SJCRH30 (cell line): ENCODE data around the gene TSHZ2. TPM values are rescaled to one million over a fixed set of nuclear protein-coding genes. Genes with fewer than 3 reads are reported as not detected.
A peak's percentile ranks its signal among the peaks of the same experiment; 100 is the strongest.
"Not testable (repeated sequence)": the region's sequence is repeated elsewhere in the genome, so short reads cannot be mapped to it uniquely, and the experiment has no call there.

Experiments used
- DNase-seq, 2 experiments: peaks; one replicate each; pipeline ENCODE4 v3.0.0-alpha.2; 2015 to 2020
- H3K27ac ChIP-seq: fragments of 250-450 bp; sonication (Bioruptor Pico); 2 replicates; pipeline ENCODE4 v1.5.1; 2020; ENCODE audit warnings: mild to moderate bottlenecking, moderate library complexity
- H3K27me3 ChIP-seq: fragments of 250-450 bp; sonication (Bioruptor Pico); 2 replicates; pipeline ENCODE4 v1.5.1; 2020; ENCODE audit warnings: mild to moderate bottlenecking, moderate library complexity
- H3K36me3 ChIP-seq: fragments of 250-450 bp; sonication (Bioruptor Pico); 2 replicates; pipeline ENCODE4 v1.5.1; 2020; ENCODE audit warnings: mild to moderate bottlenecking, moderate library complexity
- H3K4me1 ChIP-seq: fragments of 250-450 bp; sonication (Bioruptor Pico); 2 replicates; pipeline ENCODE4 v1.5.1; 2020; ENCODE audit warnings: mild to moderate bottlenecking, moderate library complexity
- H3K4me3 ChIP-seq: fragments of 250-450 bp; sonication (Bioruptor Pico); 2 replicates; pipeline ENCODE4 v1.5.1; 2020; ENCODE audit warnings: mild to moderate bottlenecking, moderate library complexity
- H3K9me3 ChIP-seq: fragments of 250-450 bp; sonication (Bioruptor Pico); replicated peaks from 2 replicates; pipeline ENCODE4 v1.5.1; 2020; ENCODE audit warnings: mild to moderate bottlenecking, moderate library complexity
- total RNA-seq: library from RNA; depleted of rRNA; stranded (reverse); fragments of >200 nt; shearing (Covaris generic); gene quantifications from 2 replicates; pipeline ENCODE4 v1.2.3, GENCODE V29; 2014

TSHZ2 gene
- total RNA-seq, 1 experiment from 2014 or later: not detected

DNA sequence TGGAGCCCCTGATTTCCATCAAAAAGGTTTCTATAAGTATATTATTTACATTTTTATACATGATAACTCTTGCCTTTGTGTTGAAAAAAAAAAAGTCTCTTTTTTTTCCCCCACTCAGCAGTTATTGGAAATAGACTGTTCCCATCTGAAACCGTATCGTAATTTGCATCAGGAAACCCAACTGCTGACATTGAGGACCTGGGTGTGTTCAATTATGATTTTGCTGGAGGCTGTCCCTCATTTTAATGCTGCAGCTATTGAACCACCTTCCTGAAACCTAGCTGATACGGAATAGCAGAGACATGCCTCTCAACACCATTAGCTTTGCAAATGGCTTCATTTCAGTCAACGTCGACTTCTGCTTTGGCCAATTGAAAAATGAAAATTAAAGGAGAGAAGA is 522.6 kb downstream of the TSHZ2 start:
- Histone ChIP-seq H3K36me3 (no peaks in the 10 kb centered on the region), H3K4me3 (no peak overlapping the region), H3K4me1 (no peaks in the 10 kb centered on the region), H3K27me3 (peaks cover 15% of the 10 kb centered on the region), H3K9me3 (no peaks in the 10 kb centered on the region), H3K27ac (no peak overlapping the region)
- DNase-seq: no peak

DNA sequence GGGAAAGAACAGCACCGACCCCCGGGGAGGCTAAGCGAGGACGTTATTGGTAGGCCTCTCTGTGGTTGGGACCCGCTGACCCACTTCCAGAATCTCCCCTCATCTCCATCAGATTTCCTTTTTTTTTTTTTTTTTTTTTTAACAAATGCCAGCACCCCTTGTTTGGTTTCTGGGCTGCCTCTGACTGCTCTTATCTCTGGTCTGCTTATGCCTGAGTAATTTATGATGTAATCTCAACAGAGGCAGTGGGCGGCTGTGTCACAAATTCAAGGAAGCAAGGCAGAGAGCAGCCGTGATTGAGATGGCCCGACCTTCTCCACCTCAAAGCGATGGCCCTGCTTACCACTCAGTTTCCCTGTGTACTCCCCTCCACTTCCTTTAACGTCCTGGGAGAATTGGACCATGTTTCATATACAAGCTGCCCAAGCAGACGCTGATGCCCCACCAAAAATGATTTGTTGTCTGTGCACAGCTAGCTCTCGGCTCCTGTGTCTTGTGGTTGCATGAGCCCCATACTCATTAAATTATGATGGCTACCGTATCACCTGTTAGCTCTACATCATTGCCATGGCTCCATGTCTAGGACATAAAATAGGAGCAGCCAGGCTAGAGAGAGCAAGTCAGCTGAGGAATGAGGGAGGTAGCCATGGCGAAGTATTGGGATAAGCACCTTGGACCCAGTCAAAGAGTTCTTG is 523.4 kb downstream of the TSHZ2 start:
- peaks cover 13% of the 10 kb centered on the region for H3K27me3 ChIP-seq
- no peak overlapping the region for H3K4me3 ChIP-seq
- DNase-seq: peak in 1 of 2 experiments; percentile 41
- H3K27ac ChIP-seq: no peak overlapping the region
- no peaks in the 10 kb centered on the region for H3K36me3 ChIP-seq
- H3K9me3 ChIP-seq: 0 out of 2 replicates have a peak, but pooled peaks cover 3% of the 10 kb centered on the region
- no peaks in the 10 kb centered on the region for H3K4me1 ChIP-seq

DNA sequence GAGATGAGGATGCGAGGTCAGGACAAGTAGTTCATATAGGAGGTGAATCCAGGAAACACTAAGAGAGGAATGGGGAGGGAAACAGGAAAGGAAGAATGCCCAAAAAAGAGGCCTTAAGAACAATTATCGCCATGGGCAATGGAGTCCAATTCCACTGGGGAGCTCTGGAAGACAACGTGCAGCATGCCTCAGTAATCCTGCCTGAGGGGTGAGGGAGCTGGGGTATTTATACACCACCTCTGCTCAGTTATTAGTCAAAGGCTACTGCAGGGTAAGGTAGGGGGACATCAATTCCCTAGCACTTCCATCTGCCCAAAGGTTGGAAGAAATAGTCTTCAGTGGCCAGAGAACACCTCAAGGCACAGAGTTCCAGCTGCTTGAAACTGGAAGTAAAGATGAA is 525.1 kb downstream of the TSHZ2 start:
- Histone ChIP-seq H3K4me3 (no peak overlapping the region), H3K27me3 (peaks cover 13% of the 10 kb centered on the region)
- no peak for DNase-seq

DNA sequence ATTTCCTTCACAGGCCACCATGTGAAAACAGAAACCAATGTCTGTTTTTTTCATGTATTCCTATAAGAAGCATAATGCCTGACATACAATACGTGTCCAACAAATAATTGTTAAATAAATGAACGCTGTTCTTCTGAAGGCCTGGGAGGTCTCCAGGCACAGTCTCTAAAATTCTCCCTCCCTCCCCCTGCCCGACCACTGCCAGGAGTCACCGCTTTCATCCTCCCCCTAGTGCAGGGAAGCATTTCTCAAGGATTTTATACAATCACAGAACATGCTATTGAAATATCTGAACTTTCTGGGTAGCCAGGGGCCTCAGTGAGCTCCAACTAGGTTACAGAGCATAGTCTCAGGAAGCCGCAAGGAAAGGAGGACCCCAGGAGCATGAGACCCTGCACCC is 526.2 kb downstream of the TSHZ2 start:
- Histone ChIP-seq H3K36me3 (no peaks in the 10 kb centered on the region), H3K4me1 (no peaks in the 10 kb centered on the region), H3K9me3 (0 out of 2 replicates have a peak, but pooled peaks cover 4% of the 10 kb centered on the region), H3K27me3 (peaks cover 13% of the 10 kb centered on the region; the same call in 1 of the 2 replicates), H3K4me3 (no peak overlapping the region), H3K27ac (no peak overlapping the region)
- no peak for DNase-seq

More for the DNA sequence above, 525.1 kb downstream of the TSHZ2 start:
- Histone ChIP-seq H3K36me3 (no peaks in the 10 kb centered on the region), H3K4me1 (no peaks in the 10 kb centered on the region), H3K27ac (no peak overlapping the region), H3K9me3 (0 out of 2 replicates have a peak, but pooled peaks cover 4% of the 10 kb centered on the region)

DNA sequence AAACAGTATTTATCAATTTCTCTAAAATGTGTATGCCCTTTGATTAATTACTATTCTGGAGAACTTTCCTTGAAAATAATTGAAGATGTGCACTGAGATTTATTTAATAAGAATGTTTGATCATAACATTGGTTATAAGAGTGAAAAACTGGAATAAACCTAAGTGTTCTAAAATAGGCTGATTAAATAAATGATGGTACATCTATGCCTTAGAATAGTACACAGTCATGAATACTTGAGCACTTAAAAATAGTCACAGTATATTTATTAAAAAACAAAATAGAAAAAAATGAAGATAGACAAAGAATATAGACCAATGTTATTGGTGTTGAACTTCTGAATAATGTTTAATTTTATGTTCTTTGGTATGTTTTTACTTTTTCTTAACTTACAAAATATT is 528.5 kb downstream of the TSHZ2 start:
- H3K27ac ChIP-seq: no peak overlapping the region
- 0 out of 2 replicates have a peak, but pooled peaks cover 4% of the 10 kb centered on the region for H3K9me3 ChIP-seq
- DNase-seq: no peak
- H3K4me1 ChIP-seq: no peaks in the 10 kb centered on the region
- H3K36me3 ChIP-seq: no peaks in the 10 kb centered on the region
- H3K27me3 ChIP-seq: peaks cover 13% of the 10 kb centered on the region; the same call in 1 of the 2 replicates
- H3K4me3 ChIP-seq: no peak overlapping the region

DNA sequence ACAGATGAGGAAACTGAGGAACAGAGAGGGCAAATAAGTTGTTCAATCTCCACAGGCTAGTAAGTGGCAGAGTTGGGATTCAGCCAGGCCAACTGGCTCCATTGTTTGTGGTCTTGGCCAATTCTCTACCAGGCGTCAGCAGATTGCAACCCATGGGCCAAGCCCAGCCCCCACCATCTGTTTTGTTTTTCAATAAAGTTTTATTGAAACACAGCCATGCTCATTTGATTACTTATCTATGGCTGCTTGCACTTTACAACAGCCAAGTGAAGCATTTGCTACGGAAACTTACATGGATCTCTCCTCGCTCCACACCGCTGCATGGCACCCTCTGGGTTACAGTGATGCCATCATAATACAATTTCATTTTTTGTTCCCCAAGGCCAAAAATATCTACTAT is 530.7 kb downstream of the TSHZ2 start:
- Histone ChIP-seq H3K36me3 (no peaks in the 10 kb centered on the region), H3K4me3 (no peak overlapping the region), H3K27ac (no peak overlapping the region), H3K27me3 (no peaks in the 10 kb centered on the region; the same call in 1 of the 2 replicates), H3K9me3 (0 out of 2 replicates have a peak, but pooled peaks cover 4% of the 10 kb centered on the region), H3K4me1 (no peaks in the 10 kb centered on the region)
- no peak for DNase-seq

DNA sequence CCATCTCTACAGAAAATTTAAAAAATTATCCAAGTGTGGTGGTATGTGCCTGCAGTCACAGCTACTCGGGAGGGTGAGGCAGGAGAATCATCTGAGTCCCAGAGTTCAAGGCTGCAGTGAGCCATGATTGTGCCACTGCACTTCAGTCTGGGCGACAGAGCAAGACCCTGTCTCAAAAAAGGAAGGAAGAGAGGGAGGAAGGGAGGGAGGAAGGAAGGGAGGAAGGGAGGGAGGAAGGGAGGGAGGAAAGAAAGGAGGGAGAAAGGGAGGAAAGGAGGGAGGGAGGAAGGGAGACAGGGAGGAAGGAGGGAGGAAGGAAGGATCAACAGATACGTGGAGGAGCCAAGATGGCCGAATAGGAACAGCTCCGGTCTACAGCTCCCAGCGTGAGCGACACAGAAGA is 531.4 kb downstream of the TSHZ2 start:
- no peaks in the 10 kb centered on the region for H3K4me1 ChIP-seq
- no peak overlapping the region for H3K27ac ChIP-seq
- no peak for DNase-seq
- 0 out of 2 replicates have a peak, but pooled peaks cover 4% of the 10 kb centered on the region for H3K9me3 ChIP-seq
- H3K4me3 ChIP-seq: no peak overlapping the region
- no peaks in the 10 kb centered on the region for H3K36me3 ChIP-seq
- H3K27me3 ChIP-seq: no peaks in the 10 kb centered on the region; the same call in 1 of the 2 replicates

DNA sequence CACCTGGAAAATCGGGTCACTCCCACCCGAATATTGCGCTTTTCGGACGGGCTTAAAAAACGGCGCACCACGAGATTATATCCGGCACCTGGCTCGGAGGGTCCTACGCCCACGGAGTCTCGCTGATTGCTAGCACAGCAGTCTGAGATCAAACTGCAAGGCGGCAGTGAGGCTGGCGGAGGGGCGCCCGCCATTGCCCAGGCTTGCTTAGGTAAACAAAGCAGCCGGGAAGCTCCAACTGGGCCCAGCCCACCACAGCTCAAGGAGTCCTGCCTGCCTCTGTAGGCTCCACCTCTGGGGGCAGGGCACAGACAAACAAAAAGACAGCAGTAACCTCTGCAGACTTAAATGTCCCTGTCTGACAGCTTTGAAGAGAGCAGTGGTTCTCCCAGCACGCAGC is 531.9 kb downstream of the TSHZ2 start:
- H3K27ac ChIP-seq, H3K27me3 ChIP-seq, H3K36me3 ChIP-seq, DNase-seq, H3K9me3 ChIP-seq, H3K4me3 ChIP-seq, H3K4me1 ChIP-seq: not testable (repeated sequence)

DNA sequence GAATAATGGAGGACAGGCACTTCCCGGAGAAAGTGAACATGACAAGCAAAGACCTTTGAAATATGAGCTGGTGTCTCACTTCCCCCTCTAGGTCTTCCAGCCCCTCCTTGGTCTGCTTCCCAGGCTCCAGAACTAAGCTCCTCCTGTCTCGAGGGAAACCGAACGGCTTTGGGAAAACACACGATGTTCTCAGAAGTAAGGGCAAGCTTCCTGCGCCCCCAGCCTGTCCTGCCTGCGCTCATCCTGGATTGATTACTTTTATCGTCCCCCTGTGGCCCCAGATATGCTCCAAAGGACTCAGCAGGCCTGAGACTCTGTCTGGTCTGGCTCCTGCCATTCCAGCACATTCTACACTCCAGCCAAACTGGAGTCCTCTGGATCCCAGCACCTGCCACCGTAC is 538.1 kb downstream of the TSHZ2 start:
- no peaks in the 10 kb centered on the region for H3K4me1 ChIP-seq
- no peaks in the 10 kb centered on the region for H3K36me3 ChIP-seq
- H3K4me3 ChIP-seq: no peak overlapping the region
- H3K9me3 ChIP-seq: no peaks in the 10 kb centered on the region
- no peak for DNase-seq
- H3K27ac ChIP-seq: no peak overlapping the region
- no peaks in the 10 kb centered on the region for H3K27me3 ChIP-seq

DNA sequence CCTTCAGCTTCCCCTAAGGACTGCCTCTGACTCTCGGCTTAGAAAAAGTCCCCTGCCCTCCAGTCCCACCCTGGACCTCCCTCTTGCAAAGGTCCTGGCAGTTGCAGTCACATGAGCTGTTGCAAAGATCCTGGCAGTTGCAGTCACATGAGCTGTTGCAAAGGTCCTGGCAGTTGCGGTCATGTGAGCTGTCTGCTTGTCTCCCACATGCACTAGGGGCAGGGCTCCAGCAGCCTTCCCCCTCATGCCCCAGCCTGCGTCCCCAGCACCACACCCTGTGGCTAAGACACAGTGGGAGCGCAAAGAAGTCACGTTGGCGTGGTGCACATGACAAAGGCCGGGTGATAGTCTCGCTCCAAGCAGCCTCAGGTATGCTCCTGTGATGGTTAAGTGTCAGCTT is 538.5 kb downstream of the TSHZ2 start:
- Histone ChIP-seq H3K27me3 (no peaks in the 10 kb centered on the region), H3K27ac (no peak overlapping the region), H3K4me1 (no peaks in the 10 kb centered on the region), H3K36me3 (no peaks in the 10 kb centered on the region), H3K4me3 (no peak overlapping the region), H3K9me3 (no peaks in the 10 kb centered on the region)
- DNase-seq: no peak

DNA sequence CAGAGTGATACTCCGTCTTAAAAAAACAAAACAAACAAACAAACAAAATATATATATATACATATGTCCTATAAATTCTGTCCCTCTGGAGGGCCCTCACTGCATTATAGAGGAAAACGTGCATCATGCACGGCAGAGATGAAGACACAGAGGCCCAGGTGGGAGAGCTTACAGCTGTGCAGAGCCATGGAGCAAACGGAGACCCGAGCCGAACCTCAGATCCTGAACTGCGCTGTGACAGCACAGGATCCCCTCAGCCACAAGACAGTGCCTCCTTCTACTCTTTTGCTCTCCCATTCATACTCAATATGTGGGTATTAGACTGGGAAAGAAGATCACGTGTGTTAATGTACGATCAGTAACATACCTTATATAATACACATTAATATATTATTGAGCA is 539.9 kb downstream of the TSHZ2 start:
- H3K9me3 ChIP-seq: no peaks in the 10 kb centered on the region
- H3K27me3 ChIP-seq: no peaks in the 10 kb centered on the region
- no peak overlapping the region for H3K27ac ChIP-seq
- H3K4me1 ChIP-seq: no peaks in the 10 kb centered on the region
- no peaks in the 10 kb centered on the region for H3K36me3 ChIP-seq
- DNase-seq: no peak
- no peak overlapping the region for H3K4me3 ChIP-seq

DNA sequence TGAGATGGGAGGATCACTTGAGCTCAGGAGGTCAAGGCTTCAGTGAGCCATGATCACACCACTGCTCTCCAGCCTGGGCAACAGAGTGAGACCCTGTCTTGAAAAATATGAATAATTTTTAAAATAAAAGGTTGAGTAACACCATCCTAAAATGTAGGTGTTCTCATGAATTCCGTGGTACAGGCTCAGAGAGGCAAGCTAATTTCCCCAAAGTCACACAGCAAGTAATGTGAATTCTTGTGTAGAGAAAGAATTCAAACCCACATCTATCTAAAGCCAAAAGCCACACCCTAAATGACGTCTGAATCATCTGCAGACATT is 541.0 kb downstream of the TSHZ2 start:
- DNase-seq: no peak
- H3K36me3 ChIP-seq: no peaks in the 10 kb centered on the region
- no peaks in the 10 kb centered on the region for H3K27me3 ChIP-seq
- no peaks in the 10 kb centered on the region for H3K9me3 ChIP-seq
- H3K4me3 ChIP-seq: no peak overlapping the region
- H3K27ac ChIP-seq: no peak overlapping the region
- H3K4me1 ChIP-seq: no peaks in the 10 kb centered on the region

DNA sequence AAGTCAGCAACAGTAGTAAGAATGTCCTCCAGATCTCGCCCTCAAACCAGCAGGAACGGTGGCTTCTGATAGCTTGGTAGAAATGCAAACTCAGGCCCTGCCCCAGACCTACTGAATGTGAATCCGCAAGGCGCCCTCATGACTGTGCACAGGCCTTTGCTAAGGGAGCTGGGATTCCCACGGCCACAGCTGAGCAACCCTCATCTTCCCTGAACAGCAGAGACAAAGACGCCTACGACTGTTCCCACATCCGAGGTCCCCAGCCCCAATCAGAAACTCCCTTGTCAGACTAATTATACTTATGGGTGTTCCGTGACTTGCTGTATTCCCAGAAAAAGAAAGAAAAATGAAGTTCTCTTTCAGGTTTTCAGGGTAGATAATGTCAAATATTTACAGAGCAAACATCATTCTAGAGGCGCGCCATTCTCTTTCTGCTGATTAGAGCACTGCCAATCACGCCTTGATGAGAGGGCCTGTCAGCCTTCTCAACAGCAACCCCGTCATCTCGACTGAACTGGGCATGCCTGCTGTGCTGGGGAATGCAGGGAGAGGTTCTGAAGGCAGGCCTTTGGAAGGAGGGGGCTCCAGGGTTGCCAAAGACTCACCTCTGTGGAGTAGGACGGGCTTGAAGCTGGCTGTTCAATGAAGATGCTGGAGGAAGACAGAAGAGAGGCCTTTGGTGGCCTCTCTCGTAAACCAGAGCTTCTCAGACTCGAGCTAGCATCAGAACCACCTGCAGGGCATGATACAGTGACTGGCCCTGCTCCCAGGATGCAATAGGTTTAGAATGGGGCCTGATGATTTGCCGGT is 541.5 kb downstream of the TSHZ2 start:
- H3K9me3 ChIP-seq: no peaks in the 10 kb centered on the region
- H3K27me3 ChIP-seq: no peaks in the 10 kb centered on the region
- no peaks in the 10 kb centered on the region for H3K36me3 ChIP-seq
- H3K4me1 ChIP-seq: no peaks in the 10 kb centered on the region
- no peak overlapping the region for H3K27ac ChIP-seq
- DNase-seq: no peak
- H3K4me3 ChIP-seq: no peak overlapping the region

DNA sequence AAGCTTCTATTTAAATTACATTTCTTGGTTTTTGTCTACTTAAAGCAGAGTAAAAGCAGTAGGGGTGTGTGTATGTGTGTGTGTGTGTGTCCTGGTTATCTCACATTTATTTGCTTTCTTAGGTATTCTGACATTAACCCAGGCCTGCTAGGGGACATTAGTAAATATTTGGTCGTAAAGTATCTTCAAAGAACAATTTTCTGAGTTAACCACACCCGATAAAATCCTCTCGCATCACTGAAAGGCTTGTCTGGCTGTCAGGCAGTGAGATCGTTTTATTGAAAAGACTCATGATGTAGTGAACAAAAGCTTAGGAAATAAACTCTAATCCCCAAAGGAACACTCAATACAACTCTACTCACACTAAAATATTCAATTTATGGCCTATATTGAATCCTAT is 543.6 kb downstream of the TSHZ2 start:
- H3K27ac ChIP-seq: no peak overlapping the region
- H3K4me3 ChIP-seq: no peak overlapping the region
- H3K27me3 ChIP-seq: peaks cover 10% of the 10 kb centered on the region; the same call in 1 of the 2 replicates
- no peaks in the 10 kb centered on the region for H3K9me3 ChIP-seq
- DNase-seq: no peak
- H3K4me1 ChIP-seq: no peaks in the 10 kb centered on the region
- H3K36me3 ChIP-seq: no peaks in the 10 kb centered on the region

DNA sequence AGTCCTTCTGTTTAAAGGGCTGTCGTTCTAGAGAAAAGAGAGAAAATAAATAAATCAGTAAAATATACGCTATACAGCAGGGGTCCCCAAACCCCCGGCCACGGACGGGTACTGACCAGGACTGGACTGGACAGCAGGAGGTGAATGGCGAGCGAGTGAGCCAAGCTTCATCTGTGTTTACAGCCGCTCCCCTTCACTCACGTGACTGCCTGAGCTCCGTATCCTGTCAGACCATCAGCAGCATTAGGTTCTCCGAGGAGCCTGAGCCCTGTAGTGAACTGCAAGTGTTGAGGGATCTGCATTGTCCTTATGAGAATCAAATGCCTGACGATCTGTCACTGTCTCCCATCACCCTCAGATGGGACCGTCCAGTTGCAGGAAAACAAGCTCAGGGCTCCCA is 545.0 kb downstream of the TSHZ2 start:
- no peaks in the 10 kb centered on the region for H3K4me1 ChIP-seq
- H3K27ac ChIP-seq: no peak overlapping the region
- H3K9me3 ChIP-seq: no peaks in the 10 kb centered on the region
- no peak overlapping the region for H3K4me3 ChIP-seq
- DNase-seq: peak in 1 of 2 experiments; percentile 39
- peaks cover 12% of the 10 kb centered on the region; the same call in 1 of the 2 replicates for H3K27me3 ChIP-seq
- no peaks in the 10 kb centered on the region for H3K36me3 ChIP-seq
